A172 (cell line): ENCODE measurements around the gene MACROH2A1. TPM values are rescaled to one million over a fixed set of nuclear protein-coding genes. Genes with fewer than 3 reads are reported as not detected.
A peak's percentile ranks its signal among the peaks of the same experiment; 100 is the strongest.

Experiments
- DNase-seq: peaks from one replicate; pipeline ENCODE4 v3.0.0-alpha.2; 2015; ENCODE audit warnings: low spot score
- total RNA-seq: library from RNA; depleted of rRNA; stranded (reverse); fragments of >200 nt; shearing (Covaris generic); gene quantifications from 2 replicates; pipeline ENCODE4 v1.2.3, GENCODE V29; 2014

Gene MACROH2A1
- total RNA-seq, 1 experiment from 2014 or later = 388 TPM

GRCh38 chr5:135333732-135334515 lies 65.1 kb downstream of the MACROH2A1 start:
- peak; percentile 40 for DNase-seq

GRCh38 chr5:135332519-135333150 lies 66.4 kb downstream of the MACROH2A1 start:
- DNase-seq = peak; percentile 69

GRCh38 chr5:135331612-135332011 lies 67.4 kb downstream of the MACROH2A1 start:
- DNase-seq = no peak

- no peak for DNase-seq
These were observed 68.3 kb downstream of the MACROH2A1 start for GRCh38 chr5:135330798-135331096.

- DNase-seq = no peak
These were observed 68.9 kb downstream of the MACROH2A1 start for GRCh38 chr5:135329913-135330797.

- no peak for DNase-seq
These were observed 69.7 kb downstream of the MACROH2A1 start for GRCh38 chr5:135329066-135329912.

GRCh38 chr5:135328128-135328687 lies 70.8 kb downstream of the MACROH2A1 start:
- DNase-seq = no peak

- no peak for DNase-seq
These were observed 71.5 kb downstream of the MACROH2A1 start for GRCh38 chr5:135327429-135328127.

- no peak for DNase-seq
These were observed 72.5 kb downstream of the MACROH2A1 start for GRCh38 chr5:135326296-135327254.

GRCh38 chr5:135324897-135325650 lies 74.0 kb downstream of the MACROH2A1 start:
- no peak for DNase-seq

GRCh38 chr5:135324160-135324559 lies 74.9 kb downstream of the MACROH2A1 start:
- DNase-seq = no peak

- DNase-seq = no peak
These were observed 75.3 kb downstream of the MACROH2A1 start for GRCh38 chr5:135323701-135324132.

- no peak for DNase-seq
These were observed 75.8 kb downstream of the MACROH2A1 start for GRCh38 chr5:135323227-135323626.

- DNase-seq = no peak
These were observed 76.3 kb downstream of the MACROH2A1 start for GRCh38 chr5:135322744-135323143.

- no peak for DNase-seq
These were observed 76.8 kb downstream of the MACROH2A1 start for GRCh38 chr5:135322271-135322670.

- no peak for DNase-seq
These were observed 78.1 kb downstream of the MACROH2A1 start for GRCh38 chr5:135320718-135321484.

GRCh38 chr5:135319928-135320606 lies 79.0 kb downstream of the MACROH2A1 start:
- no peak for DNase-seq
